Measurements from ENCODE around the gene SDSL.

Gene SDSL

GRCh38 chr12:113422030-113422885 is at the start of gene SDSL:
SDSL (plus strand) TSS chr12:113422380; CDS start chr12:113427983, 5,603 bp downstream.
- peak within 1 kb of the TSS; percentile 53 for H3K4me3 Mint-ChIP-seq
- peak; percentile 39 to 45 for DNase-seq (ENCODE audit: low spot score in 2 of 2)
- peaks cover 10% of the 10 kb centered on the region for H3K4me1 Mint-ChIP-seq
- H3K36me3 Mint-ChIP-seq = no peaks in the 10 kb centered on the region
- H3K9me3 Mint-ChIP-seq = no peaks in the 10 kb centered on the region
- H3K27me3 Mint-ChIP-seq = peaks cover 7% of the 10 kb centered on the region
- ATAC-seq (ENCODE audit: low read depth) = peak; percentile 96
- peak within 1 kb of the TSS; percentile 87 for H3K27ac Mint-ChIP-seq

GRCh38 chr12:113373440-113373839 is 48.7 kb upstream of the SDSL start:
- Mint-ChIP-seq H3K4me1 (peaks cover 8% of the 10 kb centered on the region), H3K27me3 (no peaks in the 10 kb centered on the region), H3K4me3 (no peak overlapping the region), H3K27ac (no peak overlapping the region), H3K36me3 (peaks cover 30% of the 10 kb centered on the region), H3K9me3 (no peaks in the 10 kb centered on the region)
- ATAC-seq (ENCODE audit: low read depth) (no peak), DNase-seq (ENCODE audit: low spot score in 2 of 2) (no peak)

- Mint-ChIP-seq H3K4me1 (peaks cover 8% of the 10 kb centered on the region), H3K27ac (no peak overlapping the region), H3K9me3 (no peaks in the 10 kb centered on the region), H3K27me3 (no peaks in the 10 kb centered on the region), H3K4me3 (no peak overlapping the region), H3K36me3 (peaks cover 30% of the 10 kb centered on the region)
- ATAC-seq (ENCODE audit: low read depth) (no peak), DNase-seq (ENCODE audit: low spot score in 2 of 2) (no peak)
These were observed 48.2 kb upstream of the SDSL start for GRCh38 chr12:113373969-113374368.

GRCh38 chr12:113374823-113375428 is 47.3 kb upstream of the SDSL start:
- DNase-seq (ENCODE audit: low spot score in 2 of 2) (no peak), ATAC-seq (ENCODE audit: low read depth) (no peak)
- Mint-ChIP-seq H3K36me3 (peaks cover 32% of the 10 kb centered on the region), H3K27ac (no peak overlapping the region), H3K4me1 (peaks cover 8% of the 10 kb centered on the region), H3K27me3 (no peaks in the 10 kb centered on the region), H3K4me3 (no peak overlapping the region), H3K9me3 (no peaks in the 10 kb centered on the region)

GRCh38 chr12:113378291-113378690 is 43.9 kb upstream of the SDSL start:
- H3K9me3 Mint-ChIP-seq = no peaks in the 10 kb centered on the region
- no peak overlapping the region for H3K4me3 Mint-ChIP-seq
- H3K27me3 Mint-ChIP-seq = no peaks in the 10 kb centered on the region
- no peaks in the 10 kb centered on the region for H3K4me1 Mint-ChIP-seq
- H3K27ac Mint-ChIP-seq = no peak overlapping the region
- peaks cover 30% of the 10 kb centered on the region for H3K36me3 Mint-ChIP-seq
- DNase-seq (ENCODE audit: low spot score in 2 of 2) (no peak), ATAC-seq (ENCODE audit: low read depth) (no peak)

DNA sequence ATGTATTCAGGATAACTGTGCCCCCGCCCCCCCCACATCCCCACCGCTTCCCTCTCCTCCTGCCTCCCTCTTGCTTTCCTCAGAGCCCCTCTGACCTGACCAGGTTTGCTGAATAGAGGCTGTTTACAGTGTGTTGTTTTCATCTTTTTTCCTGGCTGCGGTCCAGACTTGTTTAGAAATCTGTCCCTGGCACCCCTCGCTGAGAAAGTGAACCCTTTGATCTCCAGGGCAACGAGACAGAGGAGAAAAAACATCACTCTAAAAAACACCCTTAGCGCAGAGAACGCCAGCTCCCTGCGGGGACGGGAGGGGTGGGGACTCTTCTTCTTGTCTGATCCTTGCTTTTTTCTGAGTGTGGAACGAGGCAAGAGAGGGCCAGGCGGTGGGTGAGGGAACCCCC is 41.0 kb upstream of the SDSL start:
- H3K9me3 Mint-ChIP-seq = no peaks in the 10 kb centered on the region
- no peak overlapping the region for H3K27ac Mint-ChIP-seq
- H3K36me3 Mint-ChIP-seq = peaks cover 21% of the 10 kb centered on the region
- DNase-seq (ENCODE audit: low spot score in 2 of 2) = no peak
- no peak overlapping the region for H3K4me3 Mint-ChIP-seq
- H3K4me1 Mint-ChIP-seq = no peaks in the 10 kb centered on the region
- no peak for ATAC-seq (ENCODE audit: low read depth)
- H3K27me3 Mint-ChIP-seq = no peaks in the 10 kb centered on the region

- ATAC-seq (ENCODE audit: low read depth) (no peak), DNase-seq (ENCODE audit: low spot score in 2 of 2) (no peak)
- H3K4me3 Mint-ChIP-seq = no peak overlapping the region
- H3K36me3 Mint-ChIP-seq = peaks cover 21% of the 10 kb centered on the region
- no peak overlapping the region for H3K27ac Mint-ChIP-seq
- no peaks in the 10 kb centered on the region for H3K27me3 Mint-ChIP-seq
- no peaks in the 10 kb centered on the region for H3K9me3 Mint-ChIP-seq
- H3K4me1 Mint-ChIP-seq = no peaks in the 10 kb centered on the region
These were observed 40.0 kb upstream of the SDSL start for GRCh38 chr12:113382206-113382605.

GRCh38 chr12:113384778-113385177 is 37.4 kb upstream of the SDSL start:
- DNase-seq (ENCODE audit: low spot score in 2 of 2) (no peak), ATAC-seq (ENCODE audit: low read depth) (no peak)
- Mint-ChIP-seq H3K9me3 (no peaks in the 10 kb centered on the region), H3K4me3 (no peak overlapping the region), H3K4me1 (no peaks in the 10 kb centered on the region), H3K36me3 (peaks cover 21% of the 10 kb centered on the region), H3K27me3 (no peaks in the 10 kb centered on the region), H3K27ac (no peak overlapping the region)

GRCh38 chr12:113385282-113385882 is 36.8 kb upstream of the SDSL start:
- Mint-ChIP-seq H3K27ac (no peak overlapping the region), H3K36me3 (peaks cover 20% of the 10 kb centered on the region), H3K9me3 (no peaks in the 10 kb centered on the region), H3K4me1 (no peaks in the 10 kb centered on the region), H3K4me3 (no peak overlapping the region), H3K27me3 (no peaks in the 10 kb centered on the region)
- DNase-seq (ENCODE audit: low spot score in 2 of 2) (no peak), ATAC-seq (ENCODE audit: low read depth) (no peak)

- Mint-ChIP-seq H3K4me1 (no peaks in the 10 kb centered on the region), H3K9me3 (no peaks in the 10 kb centered on the region), H3K27ac (no peak overlapping the region), H3K4me3 (no peak overlapping the region), H3K36me3 (peaks cover 18% of the 10 kb centered on the region), H3K27me3 (no peaks in the 10 kb centered on the region)
- no peak for DNase-seq (ENCODE audit: low spot score in 2 of 2)
- ATAC-seq (ENCODE audit: low read depth) = no peak
These were observed 35.2 kb upstream of the SDSL start for GRCh38 chr12:113386866-113387566.

- H3K27ac Mint-ChIP-seq = no peak overlapping the region
- H3K36me3 Mint-ChIP-seq = peaks cover 18% of the 10 kb centered on the region
- no peaks in the 10 kb centered on the region for H3K4me1 Mint-ChIP-seq
- H3K9me3 Mint-ChIP-seq = no peaks in the 10 kb centered on the region
- no peaks in the 10 kb centered on the region for H3K27me3 Mint-ChIP-seq
- H3K4me3 Mint-ChIP-seq = no peak overlapping the region
- DNase-seq (ENCODE audit: low spot score in 2 of 2) = no peak
- ATAC-seq (ENCODE audit: low read depth) = no peak
These were observed 34.5 kb upstream of the SDSL start for GRCh38 chr12:113387631-113388030.

DNA sequence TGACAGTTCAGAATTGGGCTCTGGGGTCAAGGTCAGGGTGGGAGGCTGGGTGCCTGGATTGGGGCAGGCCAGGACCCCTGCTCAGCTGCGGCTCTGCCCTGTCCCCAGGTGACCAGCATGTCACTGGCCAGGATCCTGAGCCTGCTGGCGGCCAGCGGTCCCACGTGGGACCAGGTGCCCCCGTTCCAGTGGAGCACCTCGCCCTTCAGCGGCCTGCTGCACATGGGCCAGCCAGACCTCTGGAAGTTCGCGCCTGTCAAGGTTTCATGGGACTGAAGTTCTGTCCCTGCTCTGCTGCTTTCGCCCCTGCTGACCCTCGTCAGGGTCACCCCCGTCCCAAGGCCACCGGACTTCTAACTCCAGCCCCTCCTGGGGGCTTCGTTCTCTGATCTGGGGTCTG is 33.8 kb upstream of the SDSL start:
- ATAC-seq (ENCODE audit: low read depth) (no peak), DNase-seq (ENCODE audit: low spot score in 2 of 2) (no peak)
- no peak overlapping the region for H3K4me3 Mint-ChIP-seq
- no peaks in the 10 kb centered on the region for H3K4me1 Mint-ChIP-seq
- no peak overlapping the region for H3K27ac Mint-ChIP-seq
- H3K36me3 Mint-ChIP-seq = peaks cover 18% of the 10 kb centered on the region
- no peaks in the 10 kb centered on the region for H3K27me3 Mint-ChIP-seq
- no peaks in the 10 kb centered on the region for H3K9me3 Mint-ChIP-seq

GRCh38 chr12:113390064-113391043 is 31.8 kb upstream of the SDSL start:
- Mint-ChIP-seq H3K4me1 (no peaks in the 10 kb centered on the region), H3K27ac (no peak overlapping the region), H3K9me3 (peaks cover 2% of the 10 kb centered on the region), H3K27me3 (no peaks in the 10 kb centered on the region), H3K4me3 (no peak overlapping the region), H3K36me3 (peaks cover 11% of the 10 kb centered on the region)
- DNase-seq (ENCODE audit: low spot score in 2 of 2) (no peak), ATAC-seq (ENCODE audit: low read depth) (no peak)

All from memory B cell (primary cell).